HFFc6 (cell line): Measurements from ENCODE around the gene DYRK1B. TPM values are rescaled to one million over a fixed set of nuclear protein-coding genes. Genes with fewer than 3 reads are reported as not detected.
A peak's percentile ranks its signal among the peaks of the same experiment; 100 is the strongest.

ENCODE experiments used
- DNase-seq: peaks from one replicate; pipeline ENCODE4 v3.0.0-alpha.2; 2018
- H3K27ac Mint-ChIP-seq: 2 replicates; pipeline ENCODE4 v1.8.0; 2020; ENCODE audit warnings: mild to moderate bottlenecking, mixed read lengths
- H3K27me3 Mint-ChIP-seq: 2 replicates; pipeline ENCODE4 v1.8.0; 2021; ENCODE audit warnings: mild to moderate bottlenecking, moderate library complexity, mixed read lengths; ENCODE audit not compliant: insufficient read depth
- H3K36me3 Mint-ChIP-seq: 2 replicates; pipeline ENCODE4 v1.8.0; 2021; ENCODE audit warnings: low read depth, mixed read lengths
- H3K4me1 Mint-ChIP-seq: 2 replicates; pipeline ENCODE4 v1.8.0; 2020; ENCODE audit warnings: low read depth, mixed read lengths
- H3K4me3 Mint-ChIP-seq: 2 replicates; pipeline ENCODE4 v1.8.0; 2020; ENCODE audit warnings: mild to moderate bottlenecking, moderate library complexity, mixed read lengths
- H3K9me3 Mint-ChIP-seq: 2 replicates; pipeline ENCODE4 v1.8.0; 2020; ENCODE audit warnings: mild to moderate bottlenecking, mixed read lengths
- CTCF ChIP-seq: fragments of 200-600 bp; sonication (generic); IDR thresholded peaks from 2 replicates; pipeline ENCODE4 v1.5.0; 2021; ENCODE audit warnings: antibody characterized with exemption, mild to moderate bottlenecking
- total RNA-seq, 6 experiments: library from RNA; stranded (reverse); fragmentation: NEBNext Ultra II Directional; extraction: Animal tissue kit (Norgen Biotek cat#: 25700); gene quantifications; 2 replicates in 1 of 6; 3 replicates in 5 of 6; pipeline ENCODE4 v1.2.3, GENCODE V29; 2021

The DYRK1B gene
- total RNA-seq, 6 experiments from 2014 or later, result 8.9 to 20.2 (median 12.7) TPM

DNA sequence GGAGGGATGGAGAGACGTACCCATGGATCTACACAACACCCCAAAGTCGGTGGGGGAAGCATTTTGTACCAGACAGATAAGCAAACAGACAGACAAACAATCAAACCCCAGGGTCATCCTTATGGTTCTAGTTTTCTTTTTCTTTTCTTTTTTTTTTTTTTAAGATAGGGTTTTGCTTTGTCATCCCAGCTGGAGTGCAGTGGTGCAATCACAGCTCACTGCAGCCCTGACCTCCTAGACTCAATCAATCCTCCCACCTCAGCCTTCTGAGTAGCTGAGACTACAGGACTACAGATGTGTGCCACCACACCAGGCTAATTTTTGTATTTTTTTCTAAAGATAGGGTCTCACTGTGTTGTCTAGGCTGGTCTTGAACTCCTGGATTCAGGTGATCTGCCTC lies 30.2 kb upstream of the DYRK1B start:
- Mint-ChIP-seq H3K4me3 (no peak overlapping the region), H3K36me3 (no peaks in the 10 kb centered on the region), H3K27ac (no peak overlapping the region), H3K27me3 (peaks cover 12% of the 10 kb centered on the region), H3K4me1 (no peaks in the 10 kb centered on the region), H3K9me3 (no peaks in the 10 kb centered on the region)
- no peak for TF ChIP-seq CTCF
- DNase-seq, result no peak

DNA sequence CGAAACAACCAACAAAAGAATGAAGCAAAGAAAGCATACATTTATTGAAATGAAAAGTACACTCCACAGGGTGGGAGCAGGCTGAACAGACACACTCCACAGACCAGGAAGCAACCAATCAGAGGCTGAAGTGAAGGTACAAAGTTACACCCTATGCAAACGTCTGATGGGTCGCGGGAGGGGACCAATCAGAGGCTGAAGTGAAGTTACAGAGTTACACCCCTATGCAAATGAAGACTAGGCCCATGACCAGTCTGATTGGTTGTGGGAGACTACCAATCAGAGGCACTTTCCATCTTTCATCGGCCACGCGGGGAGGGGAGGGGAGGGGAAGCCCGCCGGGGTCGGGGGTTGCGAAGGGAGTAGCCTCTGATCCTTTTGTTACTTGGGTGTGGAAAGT lies 24.6 kb upstream of the DYRK1B start:
- Mint-ChIP-seq H3K27me3 (peaks cover 5% of the 10 kb centered on the region), H3K27ac (no peak overlapping the region), H3K4me1 (no peaks in the 10 kb centered on the region), H3K9me3 (no peaks in the 10 kb centered on the region), H3K36me3 (no peaks in the 10 kb centered on the region), H3K4me3 (no peak overlapping the region)
- DNase-seq, result peak; percentile 38
- TF ChIP-seq CTCF, result no peak

- DNase-seq, result no peak
- Mint-ChIP-seq H3K27ac (no peak overlapping the region), H3K4me3 (no peak overlapping the region), H3K36me3 (no peaks in the 10 kb centered on the region), H3K4me1 (no peaks in the 10 kb centered on the region), H3K27me3 (peaks cover 4% of the 10 kb centered on the region), H3K9me3 (no peaks in the 10 kb centered on the region)
- TF ChIP-seq CTCF, result no peak
These were observed 18.9 kb upstream of the DYRK1B start for GRCh38 chr19:39852882-39853281.

GRCh38 chr19:39850892-39851291 lies 16.9 kb upstream of the DYRK1B start:
- Mint-ChIP-seq H3K4me1 (peaks cover 13% of the 10 kb centered on the region), H3K27ac (no peak overlapping the region), H3K4me3 (no peak overlapping the region), H3K36me3 (no peaks in the 10 kb centered on the region), H3K27me3 (peaks cover 2% of the 10 kb centered on the region), H3K9me3 (no peaks in the 10 kb centered on the region)
- no peak for DNase-seq
- no peak for TF ChIP-seq CTCF

- Mint-ChIP-seq H3K4me3 (no peak overlapping the region), H3K27ac (no peak overlapping the region), H3K4me1 (peaks cover 34% of the 10 kb centered on the region), H3K36me3 (no peaks in the 10 kb centered on the region), H3K27me3 (peaks cover 3% of the 10 kb centered on the region), H3K9me3 (no peaks in the 10 kb centered on the region)
- no peak for DNase-seq
- TF ChIP-seq CTCF, result no peak
These were observed 14.4 kb upstream of the DYRK1B start for GRCh38 chr19:39848392-39848791.

DNA sequence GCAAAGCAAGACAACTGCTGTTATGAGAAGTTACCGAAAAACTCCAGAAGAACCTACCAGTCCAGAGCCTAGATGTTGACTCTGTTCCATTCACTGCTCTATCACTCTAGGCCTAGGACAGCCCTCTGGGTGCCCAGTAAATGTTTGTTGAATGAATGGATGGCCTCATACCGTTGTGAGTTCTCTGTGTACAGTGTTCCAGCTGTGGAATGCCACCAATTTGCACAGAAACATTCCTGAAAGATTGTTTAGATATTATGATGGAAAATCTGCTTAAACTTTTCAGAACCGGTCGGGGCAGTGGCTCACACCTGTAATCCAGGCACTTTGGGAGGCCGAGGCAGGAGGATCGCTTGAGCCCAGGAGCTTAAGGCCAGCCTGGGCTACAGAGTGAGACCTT lies 13.6 kb upstream of the DYRK1B start:
- no peaks in the 10 kb centered on the region for H3K9me3 Mint-ChIP-seq
- no peaks in the 10 kb centered on the region for H3K36me3 Mint-ChIP-seq
- DNase-seq, result no peak
- H3K27me3 Mint-ChIP-seq, result peaks cover 2% of the 10 kb centered on the region
- no peak overlapping the region for H3K4me3 Mint-ChIP-seq
- no peak for TF ChIP-seq CTCF
- peaks cover 43% of the 10 kb centered on the region for H3K4me1 Mint-ChIP-seq
- H3K27ac Mint-ChIP-seq, result no peak overlapping the region
